GM18502 (cell line): ENCODE data around the gene NCAM1.
"Not testable (repeated sequence)": the region's sequence is repeated elsewhere in the genome, so short reads cannot be mapped to it uniquely, and the experiment has no call there.

ENCODE experiments used
- ATAC-seq: cut with Tn5 transposase; IDR thresholded peaks from one replicate; pipeline ENCODE4 v1.9.1; 2021; ENCODE audit warnings: mild to moderate bottlenecking; ENCODE audit not compliant: unreplicated experiment, poor library complexity

Gene NCAM1

GRCh38 chr11:112961146-112961668, at the start of gene NCAM1:
Gene NCAM1, plus strand, starts transcription at chr11:112961420.
- ATAC-seq = no peak

- ATAC-seq = no peak
Observed at GRCh38 chr11:112922606-112923005, 38.6 kb upstream of the NCAM1 start.

GRCh38 chr11:112924836-112925235, 36.4 kb upstream of the NCAM1 start:
- ATAC-seq = not testable (repeated sequence)

GRCh38 chr11:112925516-112926310, 35.5 kb upstream of the NCAM1 start:
- ATAC-seq = no peak

- no peak for ATAC-seq
Observed at GRCh38 chr11:112928136-112928535, 33.1 kb upstream of the NCAM1 start.

GRCh38 chr11:112929432-112929831, 31.8 kb upstream of the NCAM1 start:
- ATAC-seq = no peak

GRCh38 chr11:112931703-112932102, 29.5 kb upstream of the NCAM1 start:
- no peak for ATAC-seq

- no peak for ATAC-seq
Observed at GRCh38 chr11:112932593-112932992, 28.6 kb upstream of the NCAM1 start.

GRCh38 chr11:112933970-112934369, 27.2 kb upstream of the NCAM1 start:
- ATAC-seq = no peak

- ATAC-seq = no peak
Observed at GRCh38 chr11:112941104-112941503, 20.1 kb upstream of the NCAM1 start.

- no peak for ATAC-seq
Observed at GRCh38 chr11:112942966-112943643, 18.1 kb upstream of the NCAM1 start.

GRCh38 chr11:112946866-112947265, 14.4 kb upstream of the NCAM1 start:
- no peak for ATAC-seq

GRCh38 chr11:112949781-112950575, 11.2 kb upstream of the NCAM1 start:
- no peak for ATAC-seq

GRCh38 chr11:112958670-112959069, 2.5 kb upstream of the NCAM1 start:
- ATAC-seq = no peak

GRCh38 chr11:112961751-112962578, 745 bp downstream of the NCAM1 start:
- no peak for ATAC-seq

- no peak for ATAC-seq
Observed at GRCh38 chr11:112962579-112963367, 1.6 kb downstream of the NCAM1 start.

GRCh38 chr11:112963368-112963955, 2.2 kb downstream of the NCAM1 start:
- ATAC-seq = no peak

- no peak for ATAC-seq
Observed at GRCh38 chr11:112965656-112966055, 4.4 kb downstream of the NCAM1 start.

- no peak for ATAC-seq
Observed at GRCh38 chr11:112966561-112966960, 5.3 kb downstream of the NCAM1 start.
